ENCODE data around the gene FLYWCH1. TPM values are rescaled to one million over a fixed set of nuclear protein-coding genes. Genes with fewer than 3 reads are reported as not detected.

Gene FLYWCH1, protein sequence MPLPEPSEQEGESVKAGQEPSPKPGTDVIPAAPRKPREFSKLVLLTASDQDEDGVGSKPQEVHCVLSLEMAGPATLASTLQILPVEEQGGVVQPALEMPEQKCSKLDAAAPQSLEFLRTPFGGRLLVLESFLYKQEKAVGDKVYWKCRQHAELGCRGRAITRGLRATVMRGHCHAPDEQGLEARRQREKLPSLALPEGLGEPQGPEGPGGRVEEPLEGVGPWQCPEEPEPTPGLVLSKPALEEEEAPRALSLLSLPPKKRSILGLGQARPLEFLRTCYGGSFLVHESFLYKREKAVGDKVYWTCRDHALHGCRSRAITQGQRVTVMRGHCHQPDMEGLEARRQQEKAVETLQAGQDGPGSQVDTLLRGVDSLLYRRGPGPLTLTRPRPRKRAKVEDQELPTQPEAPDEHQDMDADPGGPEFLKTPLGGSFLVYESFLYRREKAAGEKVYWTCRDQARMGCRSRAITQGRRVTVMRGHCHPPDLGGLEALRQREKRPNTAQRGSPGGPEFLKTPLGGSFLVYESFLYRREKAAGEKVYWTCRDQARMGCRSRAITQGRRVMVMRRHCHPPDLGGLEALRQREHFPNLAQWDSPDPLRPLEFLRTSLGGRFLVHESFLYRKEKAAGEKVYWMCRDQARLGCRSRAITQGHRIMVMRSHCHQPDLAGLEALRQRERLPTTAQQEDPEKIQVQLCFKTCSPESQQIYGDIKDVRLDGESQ
- total RNA-seq (100 to 1,000 TPM in 2 of 5 experiments, 10 to 100 TPM in 3; 48.6 to 149 (median 87.0) TPM), polyA plus RNA-seq (10 to 100 TPM; 12.4 to 30.0 TPM), total RNA-seq (171 reads per million, percentile 91 among the genes with 10 or more reads in this experiment)

DNA sequence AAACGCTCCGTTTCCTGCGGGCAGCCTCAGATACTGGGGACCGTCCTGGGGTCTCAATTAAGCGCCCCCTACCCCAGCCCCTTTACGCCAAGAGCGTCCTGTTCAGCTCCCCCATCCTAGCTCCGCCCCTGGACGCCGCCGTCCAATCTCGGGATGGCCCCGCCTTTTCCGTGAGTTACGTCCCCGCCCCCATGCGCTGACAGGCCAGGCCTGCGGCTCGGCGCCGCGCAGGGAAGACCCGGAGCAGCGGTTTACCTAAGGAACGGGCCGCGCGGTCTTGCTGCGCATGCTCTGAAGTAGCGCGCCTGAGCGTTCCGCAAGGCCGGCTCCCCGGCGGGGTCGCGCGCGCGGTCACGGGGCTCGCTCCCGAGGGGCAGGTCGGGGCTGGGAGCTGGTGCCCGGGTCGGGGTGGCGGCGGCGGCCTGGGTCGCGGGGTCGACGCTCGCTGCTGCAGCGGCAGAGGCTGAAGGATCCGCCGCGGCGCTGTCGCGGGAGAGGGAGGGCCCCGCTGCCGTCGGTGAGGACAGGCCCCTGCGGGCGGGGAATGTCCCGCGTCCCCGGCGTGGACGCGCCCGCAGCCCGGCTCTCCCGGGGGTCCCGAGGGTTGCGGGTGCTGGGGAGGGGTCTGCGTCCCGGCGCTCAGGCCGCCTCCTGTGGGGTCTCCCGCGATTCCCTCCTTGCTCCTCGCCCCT lies at the start of gene FLYWCH1:
Gene FLYWCH1, plus strand, starts transcription at position 294 of the 692 bp plus-strand sequence. CDS start 17,755 bp downstream, outside the sequence.
- DNase-seq (peak; percentile 94 to 99 (median 97)), ATAC-seq (peak; percentile 99)
- Mint-ChIP-seq H3K27me3 (peaks cover 0 to 10% (median 0%) of the 10 kb centered on the region in 5 donors), H3K9me3 (no peaks in the 10 kb centered on the region), H3K4me1 (peaks cover 11 to 39% (median 29%) of the 10 kb centered on the region in 7 donors), H3K36me3 (peaks cover 0 to 8% (median 0%) of the 10 kb centered on the region in 5 donors), H3K4me3 (peak within 1 kb of the TSS; percentile 80 to 97 (median 92)), H3K27ac (peak within 1 kb of the TSS; percentile 80 to 96 (median 87))
- CTCF ChIA-PET: interaction anchor here (0.6 to 2.0 kb wide), 6 partner anchors 8 to 90 kb away, joined by 3 to 6 read pairs (median 4); partner anchors contain the start of gene FLYWCH2
- Histone ChIP-seq H3K9me3 (ENCODE audit: control insufficient read depth in 2 of 3, low read length in 3 of 3) (no peaks in the 10 kb centered on the region), H3K36me3 (ENCODE audit: control insufficient read depth in 2 of 3, insufficient read depth in 3 of 3, low read length in 3 of 3) (peaks cover 0 to 16% (median 0%) of the 10 kb centered on the region in 3 experiments), H3K4me1 (ENCODE audit: control insufficient read depth in 2 of 2, insufficient read depth in 2 of 2, low read length in 2 of 2) (peaks cover 7 to 8% of the 10 kb centered on the region in 2 donors), H3K27me3 (ENCODE audit: control insufficient read depth in 2 of 2, insufficient read depth in 2 of 2, low read length in 2 of 2) (no peaks in the 10 kb centered on the region), H3K27ac (ENCODE audit: low read depth, low read length) (peak within 1 kb of the TSS; percentile 78), H3K4me3 (ENCODE audit: low read length) (peak within 1 kb of the TSS; percentile 85)
- POLR2A ChIA-PET: interaction anchor here (0.6 to 4.2 kb wide), 8 partner anchors 8 to 598 kb away, joined by 3 to 37 read pairs (median 4); partner anchors contain the start of genes FLYWCH2 and PKMYT1
- intact Hi-C loops (cut with micrococcal nuclease): loop anchor here in 1 of 2 donors (1.0 to 5.0 kb wide), 6 partner anchors 7 to 239 kb away; partner anchors contain the start of genes ELOB, HCFC1R1, PKMYT1 and THOC6

DNA sequence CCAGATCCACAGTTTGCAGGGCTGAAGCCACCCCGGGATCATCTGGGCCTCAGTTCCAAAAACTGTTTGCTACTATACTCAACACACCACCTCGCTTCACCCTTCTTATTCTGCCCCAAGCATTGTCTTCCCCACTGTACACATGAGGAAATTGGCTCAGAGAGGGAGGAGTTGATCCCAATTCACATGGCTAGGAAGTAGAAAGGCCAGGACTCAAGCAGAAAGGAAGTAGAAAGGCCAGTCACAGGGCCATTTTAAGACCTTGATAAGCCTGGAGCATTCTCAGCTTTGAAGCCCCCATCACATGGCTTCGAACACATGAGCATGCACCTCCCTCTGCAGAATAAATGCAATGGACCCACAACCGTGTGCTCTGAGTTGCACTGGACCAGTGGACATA lies 46.1 kb upstream of the FLYWCH1 start:
- peaks cover 0 to 23% (median 16%) of the 10 kb centered on the region in 7 donors for H3K4me1 Mint-ChIP-seq
- DNase-seq: no peak
- H3K9me3 Mint-ChIP-seq: peaks cover 0 to 6% (median 0%) of the 10 kb centered on the region in 11 donors
- peaks cover 0 to 4% (median 0%) of the 10 kb centered on the region in 3 experiments for H3K9me3 ChIP-seq (ENCODE audit: control insufficient read depth in 2 of 3, low read length in 3 of 3)
- no peak for ATAC-seq
- no peaks in the 10 kb centered on the region for H3K36me3 ChIP-seq (ENCODE audit: control insufficient read depth in 2 of 3, insufficient read depth in 3 of 3, low read length in 3 of 3)
- peaks cover 0 to 10% (median 6%) of the 10 kb centered on the region in 5 donors for H3K27me3 Mint-ChIP-seq
- H3K4me1 ChIP-seq (ENCODE audit: control insufficient read depth in 2 of 2, insufficient read depth in 2 of 2, low read length in 2 of 2): no peaks in the 10 kb centered on the region
- no peak overlapping the region for H3K27ac ChIP-seq (ENCODE audit: low read depth, low read length)
- peaks cover 0 to 5% (median 0%) of the 10 kb centered on the region in 5 donors for H3K36me3 Mint-ChIP-seq
- intact Hi-C loops (cut with micrococcal nuclease): loop anchor here (5.0 kb wide), 2 partner anchors 88 to 353 kb away; partner anchors contain the start of genes ATP6V0C (in 1 of the 2) and ELOB (in 1 of the 2)
- CTCF ChIA-PET: interaction anchor here (0.6 to 1.3 kb wide), 2 partner anchors 14 to 563 kb away, joined by 3 read pairs; no protein-coding TSS in a partner anchor
- H3K27ac Mint-ChIP-seq: peak overlapping the region in 5 of 9 donors; percentile 28 to 88 (median 45)
- H3K4me3 Mint-ChIP-seq: no peak overlapping the region
- POLR2A ChIA-PET: no interaction called here
- H3K4me3 ChIP-seq (ENCODE audit: low read length): no peak overlapping the region
- H3K27me3 ChIP-seq (ENCODE audit: control insufficient read depth in 2 of 2, insufficient read depth in 2 of 2, low read length in 2 of 2): no peaks in the 10 kb centered on the region

DNA sequence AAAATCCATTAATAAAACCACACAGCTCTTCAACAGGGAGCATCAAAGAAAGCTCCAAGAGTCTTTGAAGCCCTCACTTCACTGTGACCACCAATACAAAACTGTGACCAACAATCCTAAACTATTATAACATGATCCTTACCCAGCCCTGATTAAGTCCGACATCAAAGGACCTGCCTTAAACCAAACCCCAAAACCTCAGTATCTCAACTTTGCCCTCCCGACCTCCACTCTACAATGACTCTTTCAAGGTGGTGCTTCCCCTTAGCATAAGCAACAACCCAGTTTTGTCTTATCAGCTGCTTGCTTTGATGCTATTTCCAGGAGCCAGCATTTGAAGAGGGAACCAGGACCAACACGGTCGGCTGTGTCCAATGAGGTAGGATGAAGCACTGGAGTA lies 45.3 kb upstream of the FLYWCH1 start:
- DNase-seq: no peak
- CTCF ChIA-PET: interaction anchor here (0.6 kb wide), 2 partner anchors 13 to 564 kb away, joined by 3 read pairs; no protein-coding TSS in a partner anchor
- Mint-ChIP-seq H3K36me3 (peaks cover 0 to under 1% (median 0%) of the 10 kb centered on the region in 5 donors), H3K27ac (peak overlapping the region in 6 of 9 donors; percentile 2 to 37 (median 2)), H3K27me3 (peaks cover 0 to 10% (median 1%) of the 10 kb centered on the region in 5 donors), H3K9me3 (peaks cover 0 to under 1% (median 0%) of the 10 kb centered on the region in 11 donors), H3K4me3 (peak overlapping the region in 2 of 10 donors; percentile 7 to 54), H3K4me1 (peaks cover 0 to 23% (median 16%) of the 10 kb centered on the region in 7 donors)
- Histone ChIP-seq H3K4me3 (ENCODE audit: low read length) (no peak overlapping the region), H3K36me3 (ENCODE audit: control insufficient read depth in 2 of 3, insufficient read depth in 3 of 3, low read length in 3 of 3) (no peaks in the 10 kb centered on the region), H3K27me3 (ENCODE audit: control insufficient read depth in 2 of 2, insufficient read depth in 2 of 2, low read length in 2 of 2) (no peaks in the 10 kb centered on the region), H3K27ac (ENCODE audit: low read depth, low read length) (no peak overlapping the region), H3K4me1 (ENCODE audit: control insufficient read depth in 2 of 2, insufficient read depth in 2 of 2, low read length in 2 of 2) (no peaks in the 10 kb centered on the region), H3K9me3 (ENCODE audit: control insufficient read depth in 2 of 3, low read length in 3 of 3) (no peaks in the 10 kb centered on the region)
- POLR2A ChIA-PET: interaction anchor here (0.6 kb wide), 1 partner anchor 64 kb away, joined by 3 read pairs; no protein-coding TSS in a partner anchor
- intact Hi-C loops (cut with micrococcal nuclease): loop anchor here (5.0 kb wide), 2 partner anchors 89 to 354 kb away; partner anchors contain the start of genes ATP6V0C (in 1 of the 2) and ELOB (in 1 of the 2)
- ATAC-seq: no peak

DNA sequence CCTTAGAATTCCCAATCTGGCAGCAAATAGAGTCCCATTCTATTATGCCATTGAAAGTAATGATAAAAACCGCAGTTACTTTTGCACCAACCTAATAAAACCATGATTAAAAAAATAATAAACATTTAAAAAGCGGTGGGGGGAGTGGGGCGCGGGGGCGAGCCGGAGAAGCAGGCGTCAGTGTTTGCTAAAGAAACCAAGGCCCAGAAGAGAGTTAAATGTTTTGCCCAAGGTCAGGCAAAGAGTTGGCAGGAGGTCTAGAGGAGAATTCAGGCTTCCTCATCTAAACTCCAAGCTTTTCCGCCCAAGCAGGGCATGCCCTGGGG lies 44.1 kb upstream of the FLYWCH1 start:
- intact Hi-C loops (cut with micrococcal nuclease): loop anchor here (5.0 kb wide), 2 partner anchors 90 to 355 kb away; partner anchors contain the start of genes ATP6V0C (in 1 of the 2) and ELOB (in 1 of the 2)
- peak overlapping the region; percentile 67 for H3K27ac ChIP-seq (ENCODE audit: low read depth, low read length)
- peaks cover 0 to 23% (median 16%) of the 10 kb centered on the region in 7 donors for H3K4me1 Mint-ChIP-seq
- no peaks in the 10 kb centered on the region for H3K36me3 Mint-ChIP-seq
- peak overlapping the region; percentile 70 for H3K4me3 ChIP-seq (ENCODE audit: low read length)
- ATAC-seq: no peak
- no peaks in the 10 kb centered on the region for H3K9me3 ChIP-seq (ENCODE audit: control insufficient read depth in 2 of 3, low read length in 3 of 3)
- CTCF ChIA-PET: interaction anchor here (0.7 to 1.4 kb wide), 12 partner anchors 13 to 62 kb away, joined by 3 to 16 read pairs (median 4); partner anchors contain the start of gene FLYWCH2
- POLR2A ChIA-PET: interaction anchor here (0.5 to 2.3 kb wide), 7 partner anchors 15 to 1192 kb away, joined by 3 to 11 read pairs (median 4); partner anchors contain the start of gene FLYWCH2
- no peaks in the 10 kb centered on the region for H3K4me1 ChIP-seq (ENCODE audit: control insufficient read depth in 2 of 2, insufficient read depth in 2 of 2, low read length in 2 of 2)
- peak overlapping the region in 7 of 9 donors; percentile 67 to 89 (median 82) for H3K27ac Mint-ChIP-seq
- H3K36me3 ChIP-seq (ENCODE audit: control insufficient read depth in 2 of 3, insufficient read depth in 3 of 3, low read length in 3 of 3): no peaks in the 10 kb centered on the region
- H3K27me3 Mint-ChIP-seq: peaks cover 0 to 10% (median 0%) of the 10 kb centered on the region in 5 donors
- no peaks in the 10 kb centered on the region for H3K9me3 Mint-ChIP-seq
- H3K27me3 ChIP-seq (ENCODE audit: control insufficient read depth in 2 of 2, insufficient read depth in 2 of 2, low read length in 2 of 2): no peaks in the 10 kb centered on the region
- no peak for DNase-seq
- H3K4me3 Mint-ChIP-seq: peak overlapping the region; percentile 79 to 91 (median 86)

DNA sequence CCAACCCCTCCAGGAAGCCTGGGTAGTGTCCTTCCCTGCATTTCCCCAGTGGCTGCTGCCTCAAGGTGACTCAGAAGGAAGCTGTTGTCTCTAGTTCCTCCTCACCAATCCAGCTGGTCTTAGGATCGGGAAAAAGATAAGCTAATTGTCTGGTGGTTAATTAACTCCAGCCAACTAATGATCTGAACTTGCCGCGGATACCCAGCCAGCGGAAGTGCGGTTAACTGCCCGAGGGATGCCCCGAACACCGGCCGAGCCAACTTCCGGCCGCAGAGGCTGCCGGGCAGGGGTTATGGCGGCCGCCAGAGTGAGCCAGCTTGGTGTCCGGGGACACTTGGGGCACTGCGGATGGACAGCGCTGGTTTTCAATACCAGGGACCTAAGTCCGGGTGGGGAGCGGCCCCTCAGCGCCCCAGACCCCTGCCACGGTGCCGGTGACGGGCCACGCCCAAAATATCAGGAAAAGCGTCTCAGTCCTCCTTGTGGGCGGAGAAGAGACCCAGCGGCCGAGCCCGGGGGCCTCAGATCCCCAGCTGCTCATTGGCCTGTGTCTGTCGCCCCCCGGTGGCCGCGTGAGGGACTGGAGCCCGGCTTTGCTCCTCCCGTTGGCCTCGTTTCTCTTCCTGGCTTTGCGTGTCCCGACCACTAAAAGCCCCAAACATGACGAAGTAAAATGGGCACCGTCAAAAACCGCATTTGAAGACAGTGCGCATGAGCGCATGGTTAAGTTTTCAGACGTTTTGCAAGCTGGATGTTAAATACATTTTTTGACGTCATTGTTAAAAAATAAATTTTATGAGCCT lies 43.5 kb upstream of the FLYWCH1 start:
- ATAC-seq (peak; percentile 98), DNase-seq (peak; percentile 87 to 94 (median 91))
- intact Hi-C loops (cut with micrococcal nuclease): loop anchor here (1.0 to 5.0 kb wide), 12 partner anchors 14 to 356 kb away; partner anchors contain the start of genes ELOB (in 2 of the 2), PRSS27 (in 2 of the 2), SRRM2 (in 2 of the 2) and ATP6V0C (in 1 of the 2)
- Histone ChIP-seq H3K27me3 (ENCODE audit: control insufficient read depth in 2 of 2, insufficient read depth in 2 of 2, low read length in 2 of 2) (no peaks in the 10 kb centered on the region), H3K27ac (ENCODE audit: low read depth, low read length) (peak overlapping the region; percentile 67), H3K9me3 (ENCODE audit: control insufficient read depth in 2 of 3, low read length in 3 of 3) (no peaks in the 10 kb centered on the region), H3K4me3 (ENCODE audit: low read length) (peak overlapping the region; percentile 70), H3K36me3 (ENCODE audit: control insufficient read depth in 2 of 3, insufficient read depth in 3 of 3, low read length in 3 of 3) (no peaks in the 10 kb centered on the region), H3K4me1 (ENCODE audit: control insufficient read depth in 2 of 2, insufficient read depth in 2 of 2, low read length in 2 of 2) (no peaks in the 10 kb centered on the region)
- ChIA-PET CTCF (interaction anchor here (0.7 to 1.4 kb wide), 15 partner anchors 12 to 62 kb away, joined by 3 to 16 read pairs (median 4); partner anchors contain the start of genes FLYWCH1 and FLYWCH2), POLR2A (interaction anchor here (0.5 to 2.3 kb wide), 11 partner anchors 15 to 1192 kb away, joined by 3 to 11 read pairs (median 3); partner anchors contain the start of gene FLYWCH2)
- Mint-ChIP-seq H3K27me3 (peaks cover 0 to 10% (median 0%) of the 10 kb centered on the region in 5 donors), H3K4me3 (peak overlapping the region; percentile 79 to 91 (median 86)), H3K9me3 (no peaks in the 10 kb centered on the region), H3K36me3 (no peaks in the 10 kb centered on the region), H3K4me1 (peaks cover 0 to 23% (median 16%) of the 10 kb centered on the region in 7 donors), H3K27ac (peak overlapping the region; percentile 67 to 89 (median 82))

Data from naive thymus-derived CD4-positive, alpha-beta T cell (primary cell).